WERI-Rb-1 (cell line): ENCODE measurements around the gene MYO9A.

Source experiments
- DNase-seq: peaks from one replicate; pipeline ENCODE4 v3.0.0-alpha.2; 2020
- H3K27ac ChIP-seq: fragments of 250-450 bp; sonication (Bioruptor Pico); 2 replicates; pipeline ENCODE4 v1.5.1; 2020; ENCODE audit warnings: mild to moderate bottlenecking, moderate library complexity
- H3K27me3 ChIP-seq: fragments of 250-450 bp; sonication (Bioruptor Pico); 2 replicates; pipeline ENCODE4 v1.5.1; 2021; ENCODE audit warnings: mild to moderate bottlenecking, low read depth, moderate library complexity; ENCODE audit not compliant: insufficient read depth, severe bottlenecking
- H3K36me3 ChIP-seq: fragments of 250-450 bp; sonication (Bioruptor Pico); 2 replicates; pipeline ENCODE4 v1.5.1; 2020; ENCODE audit warnings: mild to moderate bottlenecking, moderate library complexity
- H3K4me3 ChIP-seq: 2 replicates; pipeline ENCODE4 v1.5.1; 2011; ENCODE audit warnings: low read depth, mild to moderate bottlenecking, control low read depth, low read length
- H3K9me3 ChIP-seq: fragments of 250-450 bp; sonication (Bioruptor Pico); 2 replicates; pipeline ENCODE4 v1.5.1; 2021; ENCODE audit warnings: mild to moderate bottlenecking, moderate library complexity; ENCODE audit not compliant: severe bottlenecking
- CTCF ChIP-seq: IDR thresholded peaks from 2 replicates; pipeline ENCODE4 v1.5.1; 2011; ENCODE audit warnings: low read depth, mild to moderate bottlenecking, control low read depth, inconsistent platforms, low read length

Gene MYO9A

GRCh38 chr15:72118017-72118978, at the start of gene MYO9A, which contains the start of gene SENP8:
Gene MYO9A, minus strand, starts transcription at chr15:72118150. Its CDS starts 71,587 bp downstream, at chr15:72046563.
Gene SENP8, plus strand, starts transcription at chr15:72118403. Its CDS starts 21,221 bp downstream, at chr15:72139624.
- Histone ChIP-seq H3K9me3 (no peaks in the 10 kb centered on the region), H3K36me3 (0 out of 2 replicates have a peak, but pooled peaks cover 2% of the 10 kb centered on the region), H3K27me3 (no peaks in the 10 kb centered on the region), H3K27ac (peak within 1 kb of the TSS; percentile 90), H3K4me3 (peak within 1 kb of the TSS; percentile 91)
- TF ChIP-seq CTCF, result no peak
- DNase-seq, result peak; percentile 98

GRCh38 chr15:72167445-72167844, 49.5 kb upstream of the MYO9A start:
- no peak for TF ChIP-seq CTCF
- H3K9me3 ChIP-seq, result no peaks in the 10 kb centered on the region
- H3K27ac ChIP-seq, result no peak overlapping the region
- H3K36me3 ChIP-seq, result no peaks in the 10 kb centered on the region
- H3K4me3 ChIP-seq, result no peak overlapping the region
- no peak for DNase-seq
- no peaks in the 10 kb centered on the region for H3K27me3 ChIP-seq

- Histone ChIP-seq H3K36me3 (no peaks in the 10 kb centered on the region), H3K9me3 (no peaks in the 10 kb centered on the region), H3K4me3 (no peak overlapping the region), H3K27ac (no peak overlapping the region), H3K27me3 (no peaks in the 10 kb centered on the region)
- no peak for DNase-seq
- no peak for TF ChIP-seq CTCF
Observed at GRCh38 chr15:72166716-72167417, 48.9 kb upstream of the MYO9A start.

GRCh38 chr15:72163719-72164118, 45.8 kb upstream of the MYO9A start:
- Histone ChIP-seq H3K4me3 (no peak overlapping the region), H3K9me3 (no peaks in the 10 kb centered on the region), H3K36me3 (no peaks in the 10 kb centered on the region), H3K27me3 (no peaks in the 10 kb centered on the region), H3K27ac (no peak overlapping the region)
- no peak for TF ChIP-seq CTCF
- DNase-seq, result no peak

DNA sequence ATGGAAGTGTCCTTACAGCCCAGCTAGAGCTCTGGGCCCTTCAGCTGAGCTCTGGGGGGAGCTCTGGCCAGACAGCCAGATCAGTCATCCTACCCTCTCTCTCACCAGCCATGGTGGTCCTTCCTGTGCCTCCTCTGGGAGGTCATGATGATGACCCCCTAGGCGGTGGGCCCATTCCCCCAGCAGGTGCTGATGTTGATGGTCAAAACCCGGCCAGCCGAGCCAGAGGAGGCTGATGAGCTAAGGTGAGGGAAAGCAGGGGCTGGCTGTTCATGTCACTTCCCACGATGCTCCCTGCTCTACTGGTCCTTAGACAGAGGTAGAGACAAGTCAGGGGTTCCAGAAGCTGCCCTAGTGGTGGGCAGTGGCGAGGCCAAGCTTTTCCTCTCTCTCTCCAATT, 44.6 kb upstream of the MYO9A start:
- DNase-seq, result no peak
- H3K27me3 ChIP-seq, result no peaks in the 10 kb centered on the region
- no peaks in the 10 kb centered on the region for H3K36me3 ChIP-seq
- no peak overlapping the region for H3K27ac ChIP-seq
- H3K4me3 ChIP-seq, result no peak overlapping the region
- TF ChIP-seq CTCF, result no peak
- H3K9me3 ChIP-seq, result no peaks in the 10 kb centered on the region
